Ishikawa (cell line): Measurements from ENCODE around the gene DCAF5.

Source experiments
- CEBPB ChIP-seq: IDR thresholded peaks from 2 replicates; pipeline ENCODE4 v1.6.1; 2012
- CREB1 ChIP-seq: IDR thresholded peaks from 2 replicates; pipeline ENCODE4 v1.6.1; 2012; ENCODE audit warnings: low read depth
- EGR1 ChIP-seq: IDR thresholded peaks from 2 replicates; pipeline ENCODE4 v1.6.1; 2012
- EP300 ChIP-seq: IDR thresholded peaks from 2 replicates; pipeline ENCODE4 v1.6.1; 2012; ENCODE audit warnings: borderline replicate concordance
- FOXM1 ChIP-seq: IDR thresholded peaks from 2 replicates; pipeline ENCODE4 v1.6.1; 2012; ENCODE audit warnings: low read depth, borderline replicate concordance
- NFIC ChIP-seq: IDR thresholded peaks from 2 replicates; pipeline ENCODE4 v1.6.1; 2012
- RAD21 ChIP-seq: IDR thresholded peaks from 2 replicates; pipeline ENCODE4 v1.6.1; 2012; ENCODE audit warnings: low read depth
- YY1 ChIP-seq: IDR thresholded peaks from 2 replicates; pipeline ENCODE4 v1.6.1; 2012; ENCODE audit warnings: low read depth
- ZBTB7A ChIP-seq: IDR thresholded peaks from 2 replicates; pipeline ENCODE4 v1.6.1; 2012; ENCODE audit warnings: low read depth
- TF ChIP-seq, protein P1 (sequence below): IDR thresholded peaks from 2 replicates; pipeline ENCODE4 v1.6.1; 2012

DNA sequence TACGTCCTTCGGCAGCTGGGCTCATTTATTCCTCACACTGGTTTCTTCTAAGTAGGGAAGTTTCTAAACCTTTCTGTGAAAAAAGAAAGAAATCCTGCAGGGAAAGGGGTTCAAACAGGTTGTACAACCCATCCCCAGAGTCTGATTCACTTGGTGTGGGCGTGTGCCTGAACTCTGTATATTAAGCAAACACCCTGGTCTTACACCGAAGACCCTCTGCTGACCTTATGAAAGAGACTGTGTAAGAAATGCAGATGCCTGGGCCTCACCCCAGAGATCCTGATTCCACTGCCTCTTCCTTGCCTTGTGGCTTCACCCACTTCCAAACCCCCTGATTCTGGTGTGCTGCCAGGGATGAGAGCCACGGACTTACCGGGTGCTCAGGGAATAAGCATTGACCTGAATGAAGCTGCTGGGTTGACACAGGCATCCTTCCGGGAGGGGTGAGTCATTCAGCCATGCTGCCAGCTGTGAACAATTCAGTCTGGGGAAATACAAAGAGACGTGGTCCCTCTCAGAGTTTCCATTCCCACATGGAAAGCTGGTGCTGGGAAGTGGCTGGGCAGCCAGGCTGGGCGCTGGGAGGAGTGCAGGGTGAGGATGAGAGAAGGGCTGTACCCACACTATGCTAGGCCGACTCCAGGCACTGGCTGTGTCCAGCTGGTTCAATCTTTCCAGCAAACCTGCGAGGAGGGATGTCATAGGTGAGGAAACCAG, 147.3 kb downstream of the DCAF5 start:
- TF ChIP-seq ZBTB7A = no peak
- 0 out of 2 replicates have a peak, but pooled peaks have one; percentile 8 for TF ChIP-seq EGR1
- peak; percentile 57 for TF ChIP-seq NFIC
- TF ChIP-seq, protein P1, sequence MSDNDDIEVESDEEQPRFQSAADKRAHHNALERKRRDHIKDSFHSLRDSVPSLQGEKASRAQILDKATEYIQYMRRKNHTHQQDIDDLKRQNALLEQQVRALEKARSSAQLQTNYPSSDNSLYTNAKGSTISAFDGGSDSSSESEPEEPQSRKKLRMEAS = no peak; the same call in 1 of the 2 replicates
- TF ChIP-seq EP300 = peak; percentile 81; the same call in 1 of the 2 replicates
- TF ChIP-seq CEBPB = no peak
- TF ChIP-seq RAD21 = 0 out of 2 replicates have a peak, but pooled peaks have one; percentile 11
- TF ChIP-seq CREB1 = no peak
- no peak for TF ChIP-seq YY1
- no peak for TF ChIP-seq FOXM1
